ENCODE measurements around the gene KRTAP9-3. TPM values are rescaled to one million over a fixed set of nuclear protein-coding genes. Genes with fewer than 3 reads are reported as not detected.

KRTAP9-3 gene, protein sequence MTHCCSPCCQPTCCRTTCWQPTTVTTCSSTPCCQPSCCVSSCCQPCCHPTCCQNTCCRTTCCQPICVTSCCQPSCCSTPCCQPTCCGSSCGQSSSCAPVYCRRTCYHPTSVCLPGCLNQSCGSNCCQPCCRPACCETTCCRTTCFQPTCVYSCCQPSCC
- total RNA-seq: not detected in 2 replicates

GRCh38 chr17:41232399-41233105, at the start of gene KRTAP9-3:
Gene KRTAP9-3 (plus strand): TSS chr17:41232449. CDS start chr17:41232502, 53 bp downstream.

DNA sequence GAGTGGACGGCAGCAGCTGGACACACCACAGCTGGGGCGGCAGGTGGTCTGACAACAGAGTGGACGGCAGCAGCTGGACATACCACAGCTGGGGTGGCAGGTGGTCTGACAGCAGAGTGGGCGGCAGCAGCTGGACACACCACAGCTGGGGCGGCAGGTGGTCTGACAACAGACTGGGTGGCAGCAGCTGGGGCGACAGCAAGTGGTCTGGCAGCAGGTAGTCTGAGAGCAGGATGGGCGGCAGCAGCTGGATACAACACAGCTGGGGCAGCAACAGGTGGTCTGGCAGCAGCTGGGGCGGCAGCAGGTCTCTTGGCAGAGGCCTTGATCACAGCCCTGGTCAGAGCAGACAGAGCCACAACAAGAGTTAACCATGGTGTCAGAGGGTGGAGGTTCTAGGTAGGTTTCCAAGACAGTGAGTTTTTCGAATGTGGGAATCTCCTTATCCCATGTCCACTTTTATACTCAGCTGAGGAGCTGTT, 47.7 kb upstream of the KRTAP9-3 start, which contains the start of gene KRTAP4-1:
Gene KRTAP4-1, minus strand, starts transcription at position 432 of the 482 bp plus-strand sequence. Its CDS starts 57 bp downstream, at position 375.

DNA sequence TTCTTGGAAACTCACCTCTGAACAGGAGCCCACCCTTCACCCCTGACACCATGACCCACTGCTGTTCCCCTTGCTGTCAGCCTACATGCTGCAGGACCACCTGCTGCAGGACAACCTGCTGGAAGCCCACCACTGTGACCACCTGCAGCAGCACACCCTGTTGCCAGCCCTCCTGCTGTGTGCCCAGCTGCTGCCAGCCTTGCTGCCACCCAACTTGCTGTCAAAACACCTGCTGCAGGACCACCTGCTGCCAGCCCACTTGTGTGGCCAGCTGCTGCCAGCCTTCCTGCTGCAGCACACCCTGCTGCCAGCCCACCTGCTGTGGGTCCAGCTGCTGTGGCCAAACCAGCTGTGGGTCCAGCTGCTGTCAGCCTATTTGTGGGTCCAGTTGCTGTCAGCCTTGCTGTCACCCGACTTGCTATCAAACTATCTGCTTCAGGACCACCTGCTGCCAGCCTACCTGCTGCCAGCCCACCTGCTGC, 42.4 kb upstream of the KRTAP9-3 start, which contains the start of gene KRTAP9-1:
Gene KRTAP9-1, plus strand, starts transcription at position 51 of the 482 bp plus-strand sequence. Its CDS starts 0 bp downstream, at position 51.

DNA sequence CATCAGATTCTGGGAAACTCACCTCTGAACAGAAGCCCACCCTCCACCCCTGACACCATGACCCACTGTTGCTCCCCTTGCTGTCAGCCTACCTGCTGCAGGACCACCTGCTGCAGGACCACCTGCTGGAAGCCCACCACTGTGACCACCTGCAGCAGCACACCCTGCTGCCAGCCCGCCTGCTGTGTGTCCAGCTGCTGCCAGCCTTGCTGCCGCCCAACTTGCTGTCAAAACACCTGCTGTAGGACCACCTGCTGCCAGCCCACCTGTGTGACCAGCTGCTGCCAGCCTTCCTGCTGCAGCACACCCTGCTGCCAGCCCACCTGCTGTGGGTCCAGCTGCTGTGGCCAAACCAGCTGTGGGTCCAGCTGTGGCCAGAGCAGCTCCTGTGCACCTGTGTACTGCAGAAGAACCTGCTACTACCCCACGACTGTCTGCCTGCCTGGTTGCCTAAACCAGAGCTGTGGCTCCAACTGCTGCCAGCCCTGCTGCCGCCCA, 5.6 kb upstream of the KRTAP9-3 start, which contains the start of gene KRTAP9-2:
Gene KRTAP9-2, plus strand, starts transcription at position 51 of the 498 bp plus-strand sequence. Its CDS starts 7 bp downstream, at position 58.

DNA sequence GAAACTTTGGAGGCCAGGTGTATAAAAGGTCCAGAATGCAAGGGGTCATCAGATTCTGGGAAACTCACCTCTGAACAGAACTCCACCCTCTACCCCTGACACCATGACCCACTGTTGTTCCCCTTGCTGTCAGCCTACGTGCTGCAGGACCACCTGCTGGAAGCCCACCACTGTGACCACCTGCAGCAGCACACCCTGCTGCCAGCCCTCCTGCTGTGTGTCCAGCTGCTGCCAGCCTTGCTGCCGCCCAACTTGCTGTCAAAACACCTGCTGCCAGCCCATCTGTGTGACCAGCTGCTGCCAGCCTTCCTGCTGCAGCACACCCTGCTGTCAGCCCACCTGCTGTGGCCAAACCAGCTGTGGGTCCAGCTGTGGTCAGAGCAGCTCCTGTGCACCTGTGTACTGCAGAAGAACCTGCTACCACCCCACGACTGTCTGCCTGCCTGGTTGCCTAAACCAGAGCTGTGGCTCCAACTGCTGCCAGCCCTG, 5.7 kb downstream of the KRTAP9-3 start, which contains the start of gene KRTAP9-8:
Gene KRTAP9-8, plus strand, starts transcription at position 51 of the 489 bp plus-strand sequence. Its CDS starts 53 bp downstream, at position 104.

GRCh38 chr17:41249637-41250240, 17.5 kb downstream of the KRTAP9-3 start, which contains the start of gene KRTAP9-4:
Gene KRTAP9-4 (plus strand): TSS chr17:41249687. CDS start chr17:41249721, 34 bp downstream.

GRCh38 chr17:41255381-41256290, 23.4 kb downstream of the KRTAP9-3 start, which contains the start of gene KRTAP9-9:
Gene KRTAP9-9 (plus strand): TSS chr17:41255384.

GRCh38 chr17:41265078-41265477, 32.8 kb downstream of the KRTAP9-3 start, which contains the start of gene KRTAP9-6:
Gene KRTAP9-6 (plus strand): TSS chr17:41265378. CDS start chr17:41265378, 0 bp downstream.

DNA sequence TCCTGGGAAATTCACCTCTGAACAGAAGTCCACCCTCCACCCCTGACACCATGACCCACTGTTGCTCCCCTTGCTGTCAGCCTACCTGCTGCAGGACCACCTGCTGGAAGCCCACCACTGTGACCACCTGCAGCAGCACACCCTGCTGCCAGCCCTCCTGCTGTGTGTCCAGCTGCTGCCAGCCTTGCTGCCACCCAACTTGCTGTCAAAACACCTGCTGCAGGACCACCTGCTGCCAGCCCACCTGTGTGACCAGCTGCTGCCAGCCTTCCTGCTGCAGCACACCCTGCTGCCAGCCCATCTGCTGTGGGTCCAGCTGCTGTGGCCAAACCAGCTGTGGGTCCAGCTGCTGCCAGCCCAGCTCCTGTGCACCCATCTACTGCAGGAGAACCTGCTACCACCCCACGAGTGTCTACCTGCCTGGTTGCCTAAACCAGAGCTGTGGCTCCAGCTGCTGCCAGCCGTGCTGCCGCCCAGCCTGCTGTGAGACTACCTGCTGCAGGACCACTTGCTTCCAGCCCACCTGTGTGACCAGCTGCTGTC, 43.5 kb downstream of the KRTAP9-3 start, which contains the start of gene KRTAP9-7:
Gene KRTAP9-7, plus strand, starts transcription at position 51 of the 543 bp plus-strand sequence. Its CDS starts 0 bp downstream, at position 51.

Other genes with a start within 250 kb of the KRTAP9-3 start
- gene KRT40, start 248.1 kb upstream of the KRTAP9-3 start, total RNA-seq: not detected in 2 replicates
- gene KRTAP3-3, start 238.3 kb upstream of the KRTAP9-3 start, total RNA-seq: not detected in 2 replicates
- 0.16 TPM in 1 of 2 replicates, not detected in the other for gene KRTAP3-2, start 232.5 kb upstream of the KRTAP9-3 start, total RNA-seq
- gene KRTAP3-1, start 223.3 kb upstream of the KRTAP9-3 start, total RNA-seq: not detected in 2 replicates
- not detected in 2 replicates for gene KRTAP1-5, start 205.2 kb upstream of the KRTAP9-3 start, total RNA-seq
- not detected in 2 replicates for gene KRTAP1-4, start 202.3 kb upstream of the KRTAP9-3 start, total RNA-seq
- not detected in 2 replicates for gene KRTAP1-3, start 197.6 kb upstream of the KRTAP9-3 start, total RNA-seq
- not detected in 2 replicates for gene KRTAP1-1, start 191.0 kb upstream of the KRTAP9-3 start, total RNA-seq
- gene KRTAP2-1, start 185.1 kb upstream of the KRTAP9-3 start, total RNA-seq: not detected in 2 replicates
- gene KRTAP2-2, start 177.2 kb upstream of the KRTAP9-3 start, total RNA-seq: not detected in 2 replicates
- gene KRTAP2-3, start 172.3 kb upstream of the KRTAP9-3 start, total RNA-seq: not detected in 2 replicates
- gene KRTAP2-4, start 166.6 kb upstream of the KRTAP9-3 start, total RNA-seq: not detected in 2 replicates
- not detected in 2 replicates for gene KRTAP4-7, start 148.3 kb upstream of the KRTAP9-3 start, total RNA-seq
- gene KRTAP4-8, start 134.3 kb upstream of the KRTAP9-3 start, total RNA-seq: not detected in 2 replicates
- not detected in 2 replicates for gene KRTAP4-16, start 130.2 kb upstream of the KRTAP9-3 start, total RNA-seq
- not detected in 2 replicates for gene KRTAP4-9, start 127.1 kb upstream of the KRTAP9-3 start, total RNA-seq
- not detected in 2 replicates for gene KRTAP4-11, start 114.1 kb upstream of the KRTAP9-3 start, total RNA-seq
- not detected in 2 replicates for gene KRTAP4-12, start 108.3 kb upstream of the KRTAP9-3 start, total RNA-seq
- gene KRTAP4-6, start 91.9 kb upstream of the KRTAP9-3 start, total RNA-seq: not detected in 2 replicates
- not detected in 2 replicates for gene KRTAP4-5, start 82.6 kb upstream of the KRTAP9-3 start, total RNA-seq
- gene KRTAP4-4, start 71.7 kb upstream of the KRTAP9-3 start, total RNA-seq: not detected in 2 replicates
- not detected in 2 replicates for gene KRTAP4-3, start 64.2 kb upstream of the KRTAP9-3 start, total RNA-seq
- not detected in 2 replicates for gene KRTAP4-2, start 54.2 kb upstream of the KRTAP9-3 start, total RNA-seq
- not detected in 2 replicates for gene KRTAP4-1, start 47.5 kb upstream of the KRTAP9-3 start, total RNA-seq
- gene KRTAP9-1, start 42.6 kb upstream of the KRTAP9-3 start, total RNA-seq: not detected in 2 replicates
- not detected in 2 replicates for gene KRTAP9-2, start 5.8 kb upstream of the KRTAP9-3 start, total RNA-seq
- gene KRTAP9-8, start 5.5 kb downstream of the KRTAP9-3 start, total RNA-seq: not detected in 2 replicates
- gene KRTAP9-4, start 17.2 kb downstream of the KRTAP9-3 start, total RNA-seq: not detected in 2 replicates
- not detected in 2 replicates for gene KRTAP9-9, start 22.9 kb downstream of the KRTAP9-3 start, total RNA-seq
- gene KRTAP9-6, start 32.9 kb downstream of the KRTAP9-3 start, total RNA-seq: not detected in 2 replicates
- gene KRTAP9-7, start 43.2 kb downstream of the KRTAP9-3 start, total RNA-seq: not detected in 2 replicates
- gene KRTAP29-1, start 70.4 kb downstream of the KRTAP9-3 start, total RNA-seq: not detected in 2 replicates
- gene KRTAP16-1, start 76.9 kb downstream of the KRTAP9-3 start, total RNA-seq: not detected in 2 replicates
- not detected in 2 replicates for gene KRTAP17-1, start 83.3 kb downstream of the KRTAP9-3 start, total RNA-seq
- gene KRT33A, start 118.4 kb downstream of the KRTAP9-3 start, total RNA-seq: not detected in 2 replicates
- gene KRT33B, start 137.4 kb downstream of the KRTAP9-3 start, total RNA-seq: not detected in 2 replicates
- 0.44 and 0.49 TPM in 2 replicates for gene KRT34, start 149.9 kb downstream of the KRTAP9-3 start, total RNA-seq
- not detected in 2 replicates for gene KRT31, start 165.2 kb downstream of the KRTAP9-3 start, total RNA-seq
- not detected in 2 replicates for gene KRT37, start 192.1 kb downstream of the KRTAP9-3 start, total RNA-seq
- not detected in 2 replicates for gene KRT38, start 208.5 kb downstream of the KRTAP9-3 start, total RNA-seq
- not detected in 2 replicates for gene KRT32, start 234.9 kb downstream of the KRTAP9-3 start, total RNA-seq
- gene KRT35, start 248.7 kb downstream of the KRTAP9-3 start, total RNA-seq: not detected in 2 replicates

Data from bladder microvascular endothelial cell (primary cell).